ENCODE results near the gene SIRT6. TPM values are rescaled to one million over a fixed set of nuclear protein-coding genes. Genes with fewer than 3 reads are reported as not detected.

SIRT6 gene
- 12.1 and 14.9 TPM in 2 replicates for total RNA-seq

GRCh38 chr19:4182084-4182810 is at the start of gene SIRT6, which contains the start of gene ANKRD24:
SIRT6 (minus strand) TSS chr19:4182563; CDS start chr19:4182539, 24 bp downstream.
ANKRD24 (plus strand) TSS chr19:4182689; CDS start chr19:4186426, 3,737 bp downstream.

DNA sequence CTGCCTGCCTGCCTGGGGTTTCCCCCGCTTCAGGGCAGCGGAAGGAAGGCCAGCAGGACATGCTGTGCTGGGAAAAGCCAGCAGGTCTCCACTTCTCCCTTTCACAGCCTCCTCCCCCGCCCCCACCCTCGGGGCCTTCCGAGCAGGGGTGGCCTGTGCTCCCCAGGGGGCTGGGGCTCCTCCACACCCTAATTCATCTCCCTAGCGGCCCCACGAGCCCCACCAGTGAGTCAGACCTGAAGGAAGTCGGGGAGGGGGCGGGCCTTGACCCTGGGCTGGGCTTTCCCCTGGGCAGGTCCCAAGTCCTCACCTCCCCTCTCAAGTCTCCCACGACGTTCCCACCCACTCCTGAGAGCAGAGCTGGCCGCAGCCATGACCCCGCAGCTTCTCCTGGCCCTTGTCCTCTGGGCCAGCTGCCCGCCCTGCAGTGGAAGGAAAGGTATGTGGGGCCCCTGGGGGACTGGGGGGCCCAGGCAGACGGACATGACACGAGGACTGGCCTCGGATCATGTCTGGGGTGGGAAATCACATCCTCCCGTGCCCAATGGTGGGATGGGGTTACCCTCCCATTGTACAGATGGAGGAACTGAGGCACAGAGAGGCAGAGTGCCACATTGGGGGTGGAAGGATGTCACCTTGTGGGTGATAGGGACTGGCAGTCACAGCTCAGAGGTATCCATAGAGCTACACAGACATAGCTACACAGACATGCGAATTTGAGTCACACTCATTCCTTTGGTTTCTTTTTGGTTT is 47.0 kb upstream of the SIRT6 start, which contains the start of gene EBI3:
Gene EBI3 (plus strand): TSS at position 345 of the 753 bp plus-strand sequence. CDS start 28 bp downstream, at position 373.

Small RNA genes lying within 50 kb of the gene (small RNA-seq; reads per million reads assigned to genes)
- gene RF00017 = not detected

Other genes with a start within 250 kb of the SIRT6 start
- gene NMRK2, start 249.5 kb downstream of the SIRT6 start, total RNA-seq = not detected in 2 replicates
- gene DAPK3, start 211.5 kb downstream of the SIRT6 start, total RNA-seq = 49.1 and 50.0 TPM in 2 replicates
- gene EEF2, start 197.1 kb downstream of the SIRT6 start, total RNA-seq = 2,601 and 2,769 TPM in 2 replicates
- 13.6 and 16.2 TPM in 2 replicates for gene PIAS4, start 174.8 kb downstream of the SIRT6 start, total RNA-seq
- gene ZBTB7A, start 115.7 kb downstream of the SIRT6 start, total RNA-seq = 29.8 and 42.2 TPM in 2 replicates
- gene MAP2K2, start 58.4 kb downstream of the SIRT6 start, total RNA-seq = 168 and 187 TPM in 2 replicates
- gene CREB3L3, start 28.9 kb downstream of the SIRT6 start, total RNA-seq = not detected in 2 replicates
- gene ANKRD24, start 126 bp upstream of the SIRT6 start, total RNA-seq = 0.20 and 0.37 TPM in 2 replicates
- under 0.01 TPM in 1 of 2 replicates, not detected in the other for gene EBI3, start 47.0 kb upstream of the SIRT6 start, total RNA-seq
- gene YJU2, start 64.5 kb upstream of the SIRT6 start, total RNA-seq = 16.2 and 17.6 TPM in 2 replicates
- not detected in 2 replicates for gene SHD, start 96.7 kb upstream of the SIRT6 start, total RNA-seq
- gene TMIGD2, start 119.8 kb upstream of the SIRT6 start, total RNA-seq = not detected in 2 replicates
- gene FSD1, start 122.0 kb upstream of the SIRT6 start, total RNA-seq = 2.6 and 5.3 TPM in 2 replicates
- gene STAP2, start 156.3 kb upstream of the SIRT6 start, total RNA-seq = 2.9 and 4.1 TPM in 2 replicates
- 6.3 and 6.6 TPM in 2 replicates for gene MPND, start 161.0 kb upstream of the SIRT6 start, total RNA-seq
- gene SH3GL1, start 218.0 kb upstream of the SIRT6 start, total RNA-seq = 111 and 126 TPM in 2 replicates
- 11.8 and 29.9 TPM in 2 replicates for gene CHAF1A, start 220.1 kb upstream of the SIRT6 start, total RNA-seq

All from subcutaneous preadipocyte (primary cell).